ENCODE results near the gene ACP6. TPM values are rescaled to one million over a fixed set of nuclear protein-coding genes. Genes with fewer than 3 reads are reported as not detected.

Gene ACP6
- total and polyA plus RNA-seq, 2 of the 13 experiments (the other 11 are each of a cell fraction or from before 2014, with no cell fraction given) = 18.1 to 33.7 TPM

- TF ChIP-seq, protein P1, sequence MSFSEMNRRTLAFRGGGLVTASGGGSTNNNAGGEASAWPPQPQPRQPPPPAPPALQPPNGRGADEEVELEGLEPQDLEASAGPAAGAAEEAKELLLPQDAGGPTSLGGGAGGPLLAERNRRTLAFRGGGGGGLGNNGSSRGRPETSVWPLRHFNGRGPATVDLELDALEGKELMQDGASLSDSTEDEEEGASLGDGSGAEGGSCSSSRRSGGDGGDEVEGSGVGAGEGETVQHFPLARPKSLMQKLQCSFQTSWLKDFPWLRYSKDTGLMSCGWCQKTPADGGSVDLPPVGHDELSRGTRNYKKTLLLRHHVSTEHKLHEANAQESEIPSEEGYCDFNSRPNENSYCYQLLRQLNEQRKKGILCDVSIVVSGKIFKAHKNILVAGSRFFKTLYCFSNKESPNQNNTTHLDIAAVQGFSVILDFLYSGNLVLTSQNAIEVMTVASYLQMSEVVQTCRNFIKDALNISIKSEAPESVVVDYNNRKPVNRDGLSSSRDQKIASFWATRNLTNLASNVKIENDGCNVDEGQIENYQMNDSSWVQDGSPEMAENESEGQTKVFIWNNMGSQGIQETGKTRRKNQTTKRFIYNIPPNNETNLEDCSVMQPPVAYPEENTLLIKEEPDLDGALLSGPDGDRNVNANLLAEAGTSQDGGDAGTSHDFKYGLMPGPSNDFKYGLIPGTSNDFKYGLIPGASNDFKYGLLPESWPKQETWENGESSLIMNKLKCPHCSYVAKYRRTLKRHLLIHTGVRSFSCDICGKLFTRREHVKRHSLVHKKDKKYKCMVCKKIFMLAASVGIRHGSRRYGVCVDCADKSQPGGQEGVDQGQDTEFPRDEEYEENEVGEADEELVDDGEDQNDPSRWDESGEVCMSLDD (CRISPR knock-in tag; IDR thresholded peaks at IDR 0.05; ENCODE audit: borderline replicate concordance) = no peak
- TF ChIP-seq XRCC5 (optimal IDR thresholded peaks at IDR 0.05; ENCODE audit: low read length) (peak; percentile 66), HDAC2 (CRISPR knock-in tag; IDR thresholded peaks at IDR 0.05) (no peak), ZNF280D (CRISPR knock-in tag; IDR thresholded peaks at IDR 0.05) (no peak), TIGD3 (CRISPR knock-in tag; IDR thresholded peaks at IDR 0.05; ENCODE audit: borderline replicate concordance) (no peak), SAP130 (CRISPR knock-in tag; IDR thresholded peaks at IDR 0.05; ENCODE audit: low read depth) (0 out of 2 replicates have a peak, but pooled peaks have one; percentile 21), SOX6 (IDR thresholded peaks at IDR 0.05) (no peak), SOX6 (CRISPR knock-in tag; IDR thresholded peaks at IDR 0.05) (0 out of 2 replicates have a peak, but pooled peaks have one; percentile 15), ELF3 (CRISPR knock-in tag; IDR thresholded peaks at IDR 0.05) (no peak), ZNF839 (CRISPR knock-in tag; IDR thresholded peaks at IDR 0.05; ENCODE audit: borderline replicate concordance) (no peak), GTF2F1 (IDR thresholded peaks at IDR 0.05; ENCODE audit: low read length) (no peak), HNF1B (CRISPR knock-in tag; IDR thresholded peaks at IDR 0.05) (0 out of 2 replicates have a peak, but pooled peaks have one; percentile 32), CTCF (CRISPR knock-in tag; IDR thresholded peaks at IDR 0.05) (peak; percentile 88), ZNF180 (CRISPR knock-in tag; IDR thresholded peaks at IDR 0.05; ENCODE audit: borderline replicate concordance, low read depth) (no peak)
- TF ChIP-seq, protein P2, sequence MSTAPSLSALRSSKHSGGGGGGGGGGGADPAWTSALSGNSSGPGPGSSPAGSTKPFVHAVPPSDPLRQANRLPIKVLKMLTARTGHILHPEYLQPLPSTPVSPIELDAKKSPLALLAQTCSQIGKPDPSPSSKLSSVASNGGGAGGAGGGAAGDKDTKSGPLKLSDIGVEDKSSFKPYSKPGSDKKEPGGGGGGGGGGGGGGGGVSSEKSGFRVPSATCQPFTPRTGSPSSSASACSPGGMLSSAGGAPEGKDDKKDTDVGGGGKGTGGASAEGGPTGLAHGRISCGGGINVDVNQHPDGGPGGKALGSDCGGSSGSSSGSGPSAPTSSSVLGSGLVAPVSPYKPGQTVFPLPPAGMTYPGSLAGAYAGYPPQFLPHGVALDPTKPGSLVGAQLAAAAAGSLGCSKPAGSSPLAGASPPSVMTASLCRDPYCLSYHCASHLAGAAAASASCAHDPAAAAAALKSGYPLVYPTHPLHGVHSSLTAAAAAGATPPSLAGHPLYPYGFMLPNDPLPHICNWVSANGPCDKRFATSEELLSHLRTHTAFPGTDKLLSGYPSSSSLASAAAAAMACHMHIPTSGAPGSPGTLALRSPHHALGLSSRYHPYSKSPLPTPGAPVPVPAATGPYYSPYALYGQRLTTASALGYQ (CRISPR knock-in tag; IDR thresholded peaks at IDR 0.05) = no peak
These were observed 30.0 kb upstream of the ACP6 start (continued) for GRCh38 chr1:147700042-147701006.
